GM23248 (cell line): Measurements from ENCODE around the gene RGS19.

Source experiments
- EZH2 ChIP-seq: fragments of 200-600 bp; sonication (generic); IDR thresholded peaks from 2 replicates; pipeline ENCODE4 v1.6.1; 2018; ENCODE audit warnings: antibody characterized with exemption, mild to moderate bottlenecking; ENCODE audit not compliant: insufficient read depth, poor library complexity, severe bottlenecking
- EZH2phosphoT487 ChIP-seq: fragments of 200-600 bp; sonication (generic); IDR thresholded peaks from 2 replicates; pipeline ENCODE4 v1.6.1; 2018; ENCODE audit warnings: antibody characterized with exemption, moderate library complexity, mild to moderate bottlenecking, low read depth; ENCODE audit not compliant: insufficient read depth

DNA sequence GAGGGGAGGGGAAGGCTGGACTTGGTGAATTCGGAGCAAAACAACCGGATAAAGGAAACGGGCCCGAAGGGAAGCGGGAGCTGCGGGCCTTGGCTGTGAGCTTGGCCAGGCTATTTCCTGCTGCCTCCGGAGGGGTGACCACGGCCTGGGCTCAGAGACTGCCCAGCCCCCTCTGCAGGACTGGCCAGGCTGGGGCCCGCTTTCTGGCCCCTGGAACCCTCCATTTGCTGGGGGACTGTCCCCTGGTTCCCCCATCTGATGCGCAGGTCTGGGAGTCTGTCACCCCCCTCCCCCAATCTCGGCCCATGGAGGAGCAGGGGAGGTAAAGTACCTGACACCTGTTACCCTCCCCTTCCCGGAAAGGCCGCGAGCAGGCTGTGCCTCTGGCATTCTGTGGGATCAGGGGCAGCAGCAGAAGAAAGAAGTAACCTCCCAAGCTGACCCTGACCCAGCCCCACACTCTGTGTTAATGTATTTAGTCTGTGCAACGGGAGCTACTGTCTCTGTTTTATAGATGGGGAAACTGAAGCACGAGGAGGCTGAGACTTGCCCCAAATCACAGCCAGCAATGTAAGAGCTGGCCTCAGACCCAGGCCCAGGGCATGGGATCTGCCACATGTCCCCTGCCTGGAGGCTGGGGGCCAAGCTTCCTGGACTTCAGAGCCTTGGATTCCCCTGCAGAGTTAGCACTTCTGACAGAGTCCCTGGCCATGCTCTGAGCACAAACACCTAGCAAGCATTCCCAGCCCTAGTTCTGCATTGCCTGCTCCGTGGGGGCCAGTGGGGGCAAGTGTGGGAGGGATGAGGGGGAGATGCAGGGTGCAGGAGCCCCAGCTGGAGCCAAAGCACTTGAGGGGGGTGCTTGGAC, 39.8 kb downstream of the RGS19 start:
- no peak for TF ChIP-seq EZH2
- no peak for TF ChIP-seq EZH2phosphoT487
